Neural cell (in vitro differentiated cells): ENCODE data around the gene APBB2.

ENCODE experiments used
- CTCF ChIP-seq: fragments of 450-650 bp; IDR thresholded peaks from 2 replicates; pipeline ENCODE4 v1.5.1; 2014; ENCODE audit warnings: antibody characterized with exemption, mild to moderate bottlenecking, moderate library complexity; ENCODE audit not compliant: poor library complexity, severe bottlenecking
- EP300 ChIP-seq: fragments of 450-650 bp; conservative IDR thresholded peaks from 2 replicates; pipeline ENCODE4 v1.6.1; 2014; ENCODE audit warnings: antibody characterized with exemption, mild to moderate bottlenecking, moderate library complexity; ENCODE audit not compliant: poor library complexity, severe bottlenecking
- EZH2 ChIP-seq: fragments of 200-600, 300-800 bp; shearing (Covaris generic), sonication (generic); IDR thresholded peaks from 2 replicates; pipeline ENCODE4 v1.6.1; 2014; ENCODE audit warnings: antibody characterized with exemption, low read length, borderline replicate concordance, mild to moderate bottlenecking; ENCODE audit not compliant: insufficient read depth, poor library complexity, severe bottlenecking
- MXI1 ChIP-seq: fragments of 450-650 bp; conservative IDR thresholded peaks from 2 replicates; pipeline ENCODE4 v1.6.1; 2014; ENCODE audit warnings: antibody characterized with exemption, mild to moderate bottlenecking; ENCODE audit not compliant: poor library complexity, severe bottlenecking
- POLR2AphosphoS5 ChIP-seq: IDR thresholded peaks from 2 replicates; pipeline ENCODE4 v1.6.1; 2012
- RAD21 ChIP-seq: fragments of 450-650 bp; conservative IDR thresholded peaks from 2 replicates; pipeline ENCODE4 v1.6.1; 2014; ENCODE audit warnings: antibody characterized with exemption, mild to moderate bottlenecking, moderate library complexity
- REST ChIP-seq: IDR thresholded peaks from 2 replicates; pipeline ENCODE4 v1.6.1; 2012; ENCODE audit warnings: borderline replicate concordance
- SMC3 ChIP-seq: fragments of 450-650 bp; conservative IDR thresholded peaks from 2 replicates; pipeline ENCODE4 v1.6.1; 2014; ENCODE audit warnings: antibody characterized with exemption, mild to moderate bottlenecking, moderate library complexity; ENCODE audit not compliant: poor library complexity
- TAF1 ChIP-seq: IDR thresholded peaks from 2 replicates; pipeline ENCODE4 v1.6.1; 2012; ENCODE audit warnings: low read depth

- no peak for TF ChIP-seq EZH2
- no peak for TF ChIP-seq POLR2AphosphoS5
- no peak for TF ChIP-seq SMC3
- TF ChIP-seq CTCF, result no peak
- TF ChIP-seq EP300, result no peak
- no peak for TF ChIP-seq REST
- TF ChIP-seq TAF1, result no peak
- TF ChIP-seq RAD21, result no peak
- TF ChIP-seq MXI1, result no peak
Observed at GRCh38 chr4:41196633-41197332, 17.6 kb downstream of the APBB2 start.
